Coronary artery (tissue), 2 donors: ENCODE results near the gene SLC39A2.

Source experiments
- DNase-seq: peaks from one replicate; pipeline ENCODE4 v3.0.0-alpha.2; 2017; ENCODE audit warnings: low spot score
- H3K27ac ChIP-seq, 2 donors: fragments of 200-600 bp; sonication (generic); one replicate each; pipeline ENCODE4 v1.5.1; 2016 to 2019
- H3K4me3 ChIP-seq: fragments of 200-600 bp; sonication (generic); 2 replicates; pipeline ENCODE4 v1.5.1; 2016; ENCODE audit warnings: mild to moderate bottlenecking, moderate library complexity
- CTCF ChIP-seq: fragments of 200-600 bp; sonication (generic); IDR thresholded peaks from one replicate; pipeline ENCODE4 v1.5.1; 2019; ENCODE audit warnings: antibody characterized with exemption

The SLC39A2 gene

GRCh38 chr14:20988717-20989470, 10.2 kb upstream of the SLC39A2 start:
- Histone ChIP-seq H3K4me3 (peak overlapping the region; percentile 79), H3K27ac (peak overlapping the region; percentile 82 to 89)
- no peak for DNase-seq
- no peak for TF ChIP-seq CTCF

DNA sequence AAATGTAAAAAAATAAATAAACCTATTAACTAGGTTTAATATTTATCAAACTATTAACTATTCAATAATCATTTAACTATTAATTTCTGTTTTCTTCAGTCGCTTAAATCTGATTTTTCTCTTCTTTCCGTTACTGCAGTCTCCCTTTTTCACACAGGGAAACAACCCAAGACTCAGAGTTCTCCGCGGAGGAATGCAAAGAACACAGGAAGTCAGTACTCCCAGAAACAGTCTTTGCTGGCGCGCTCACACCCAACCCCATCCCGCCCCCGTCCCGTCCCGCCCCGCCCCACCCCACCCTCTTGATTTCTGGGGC, 9.7 kb upstream of the SLC39A2 start:
- H3K27ac ChIP-seq, result peak overlapping the region; percentile 82 to 89
- no peak for TF ChIP-seq CTCF
- peak overlapping the region; percentile 79 for H3K4me3 ChIP-seq
- DNase-seq, result no peak

DNA sequence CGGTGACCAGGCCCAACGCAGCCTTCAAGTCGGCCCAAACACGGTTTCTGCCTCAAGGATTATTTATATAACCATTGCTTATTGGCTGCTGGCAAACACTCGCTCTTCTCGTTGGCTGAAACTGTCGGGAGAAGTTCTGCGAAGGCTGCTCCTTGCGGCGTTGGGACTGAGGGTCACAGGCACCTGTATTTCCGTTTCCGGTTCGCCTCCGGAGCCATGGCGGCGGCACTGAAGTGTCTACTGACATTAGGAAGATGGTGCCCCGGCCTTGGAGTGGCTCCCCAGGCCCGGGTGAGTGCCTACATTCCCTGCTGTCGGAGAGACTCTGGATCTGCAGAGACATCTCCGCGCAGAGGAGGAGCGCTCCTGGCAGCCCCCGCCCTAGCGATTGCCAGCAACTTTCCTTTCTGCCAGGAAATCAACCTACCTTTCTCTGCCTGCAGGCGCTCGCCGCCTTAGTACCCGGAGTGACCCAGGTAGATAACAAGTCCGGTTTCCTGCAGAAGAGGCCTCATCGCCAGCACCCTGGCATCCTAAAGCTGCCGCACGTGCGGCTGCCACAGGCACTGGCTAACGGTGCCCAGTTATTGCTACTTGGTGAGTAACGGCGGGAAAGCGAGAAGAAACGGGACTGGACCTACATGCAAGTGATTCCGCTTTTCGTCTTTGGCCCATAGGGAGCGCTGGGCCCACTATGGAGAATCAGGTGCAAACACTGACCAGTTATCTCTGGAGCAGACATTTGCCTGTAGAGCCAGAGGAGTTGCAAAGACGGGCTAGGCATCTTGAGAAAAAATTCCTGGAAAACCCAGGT, 9.1 kb upstream of the SLC39A2 start, which contains the start of gene METTL17:
TSS of gene METTL17 (plus strand) at position 194 of the 814 bp plus-strand sequence. CDS start at position 217, 23 bp downstream.
- DNase-seq, result peak; percentile 96
- Histone ChIP-seq H3K4me3 (peak within 1 kb of the TSS; percentile 79), H3K27ac (peak within 1 kb of the TSS; percentile 82 to 89)
- no peak for TF ChIP-seq CTCF

- DNase-seq, result no peak
- no peak for TF ChIP-seq CTCF
- no peak overlapping the region for H3K27ac ChIP-seq
- H3K4me3 ChIP-seq, result no peak overlapping the region
These were observed 2.6 kb upstream of the SLC39A2 start for GRCh38 chr14:20996521-20996920.

GRCh38 chr14:20997115-20997514, 2.0 kb upstream of the SLC39A2 start:
- Histone ChIP-seq H3K27ac (no peak overlapping the region), H3K4me3 (no peak overlapping the region)
- DNase-seq, result no peak
- no peak for TF ChIP-seq CTCF

DNA sequence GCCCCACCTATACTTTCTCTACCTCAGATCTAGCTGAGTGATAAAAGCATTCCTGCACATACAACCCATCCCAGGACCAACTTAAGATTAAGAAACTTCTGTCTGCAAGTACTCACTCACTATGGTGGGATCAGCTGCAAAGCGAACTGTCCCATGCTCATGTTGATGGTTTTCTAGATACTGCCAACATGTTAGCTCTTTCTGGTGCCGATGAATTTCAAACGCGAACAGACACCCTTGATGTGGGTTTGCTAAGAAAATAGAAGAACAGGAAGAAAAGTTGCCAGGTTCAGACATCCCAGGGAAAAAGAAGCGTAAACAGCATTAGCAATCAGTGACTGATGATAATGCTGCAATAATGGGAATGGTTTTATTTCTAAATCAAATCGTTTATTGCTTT, 1.5 kb upstream of the SLC39A2 start:
- Histone ChIP-seq H3K4me3 (no peak overlapping the region), H3K27ac (no peak overlapping the region)
- no peak for TF ChIP-seq CTCF
- no peak for DNase-seq
